ENCODE data around the gene STK25. TPM values are rescaled to one million over a fixed set of nuclear protein-coding genes. Genes with fewer than 3 reads are reported as not detected.

Gene STK25
- total and polyA plus RNA-seq, 8 donors: 93.8 to 446 (median 144) TPM

- no peak overlapping the region for H3K27ac ChIP-seq
- no peak for DNase-seq
- WGBS, 5 donors: 76 to 95% (median 82%) methylated on average over 5 of the region's 5 CpGs
- H3K9me3 ChIP-seq: peaks cover 0 to 8% (median 0%) of the 10 kb centered on the region in 4 donors
- H3K27me3 ChIP-seq: peaks cover 0 to 38% (median 6%) of the 10 kb centered on the region in 3 donors
- intact Hi-C loops (cut with DNase I; ENCODE audit: low total_unique reads): no loop called here
- H3K36me3 ChIP-seq: no peaks in the 10 kb centered on the region
- H3K4me3 ChIP-seq: no peak overlapping the region
- TF ChIP-seq CTCF (IDR thresholded peaks at IDR 0.05) (no peak), POLR2A (IDR thresholded peaks at IDR 0.05) (no peak), POLR2AphosphoS5 (IDR thresholded peaks at IDR 0.05) (no peak), EP300 (IDR thresholded peaks at IDR 0.05) (no peak)
- H3K4me1 ChIP-seq: no peaks in the 10 kb centered on the region
Measured at GRCh38 chr2:241522477-241522876, 14.1 kb upstream of the STK25 start.

- H3K9me3 ChIP-seq: no peaks in the 10 kb centered on the region
Measured at GRCh38 chr2:241519669-241520068, 11.3 kb upstream of the STK25 start.

GRCh38 chr2:241517297-241517696, 8.9 kb upstream of the STK25 start:
- Histone ChIP-seq H3K9me3 (no peaks in the 10 kb centered on the region), H3K36me3 (no peaks in the 10 kb centered on the region), H3K4me1 (peaks cover 0 to 4% (median 0%) of the 10 kb centered on the region in 4 donors), H3K27me3 (peaks cover 0 to 29% (median 6%) of the 10 kb centered on the region in 3 donors), H3K27ac (no peak overlapping the region), H3K4me3 (no peak overlapping the region)
- intact Hi-C loops (cut with DNase I; ENCODE audit: low total_unique reads): no loop called here
- WGBS, 5 donors: 91 to 97% (median 93%) methylated on average over 6 of the region's 6 CpGs
- TF ChIP-seq EP300 (IDR thresholded peaks at IDR 0.05) (no peak), POLR2AphosphoS5 (IDR thresholded peaks at IDR 0.05) (no peak)
- DNase-seq: no peak

More at GRCh38 chr2:241519669-241520068, 11.3 kb upstream of the STK25 start:
- 64 to 75% (median 73%) methylated on average over 10 to 11 of the region's 11 CpGs for WGBS, 5 donors
- no peak for TF ChIP-seq CTCF (IDR thresholded peaks at IDR 0.05)
- no peaks in the 10 kb centered on the region for H3K36me3 ChIP-seq
- intact Hi-C loops (cut with DNase I; ENCODE audit: low total_unique reads): no loop called here
- H3K27ac ChIP-seq: no peak overlapping the region
- H3K4me1 ChIP-seq: peaks cover 0 to 4% (median 0%) of the 10 kb centered on the region in 4 donors
- no peak for DNase-seq
- no peak overlapping the region for H3K4me3 ChIP-seq
- H3K27me3 ChIP-seq: peaks cover 0 to 38% (median 6%) of the 10 kb centered on the region in 3 donors

- Histone ChIP-seq H3K9me3 (no peaks in the 10 kb centered on the region), H3K36me3 (no peaks in the 10 kb centered on the region), H3K4me3 (no peak overlapping the region), H3K27ac (no peak overlapping the region), H3K27me3 (peaks cover 0 to 21% (median 6%) of the 10 kb centered on the region in 3 donors), H3K4me1 (peaks cover 0 to 4% (median 0%) of the 10 kb centered on the region in 4 donors)
- intact Hi-C loops (cut with DNase I; ENCODE audit: low total_unique reads): no loop called here
- WGBS, 5 donors: 92 to 99% (median 98%) methylated on average over 3 of the region's 3 CpGs
- no peak for DNase-seq
- TF ChIP-seq EP300 (IDR thresholded peaks at IDR 0.05) (no peak), POLR2A (IDR thresholded peaks at IDR 0.05) (no peak), POLR2AphosphoS5 (IDR thresholded peaks at IDR 0.05) (no peak)
Measured at GRCh38 chr2:241516520-241516965, 8.2 kb upstream of the STK25 start.

GRCh38 chr2:241514986-241515737, 6.8 kb upstream of the STK25 start:
- 54 to 62% (median 59%) methylated on average over 10 of the region's 10 CpGs for WGBS, 5 donors
- peaks cover 0 to 4% (median 0%) of the 10 kb centered on the region in 4 donors for H3K4me1 ChIP-seq
- DNase-seq: no peak

More at GRCh38 chr2:241514986-241515737, 6.8 kb upstream of the STK25 start:
- no peaks in the 10 kb centered on the region for H3K36me3 ChIP-seq
- H3K27me3 ChIP-seq: peaks cover 0 to 9% (median 6%) of the 10 kb centered on the region in 3 donors
- intact Hi-C loops (cut with DNase I; ENCODE audit: low total_unique reads): no loop called here
- no peak overlapping the region for H3K4me3 ChIP-seq
- no peaks in the 10 kb centered on the region for H3K9me3 ChIP-seq
- no peak overlapping the region for H3K27ac ChIP-seq
- TF ChIP-seq EP300 (IDR thresholded peaks at IDR 0.05) (no peak), CTCF (IDR thresholded peaks at IDR 0.05) (no peak), POLR2AphosphoS5 (IDR thresholded peaks at IDR 0.05) (no peak), POLR2A (IDR thresholded peaks at IDR 0.05) (no peak)

Measured in stomach (tissue), 9 donors.